ENCODE data around the gene PSMC4.

The PSMC4 gene

GRCh38 chr19:40013991-40014390, 43.0 kb downstream of the PSMC4 start:
- H3K27ac ChIP-seq (ENCODE audit: low read length) = no peak overlapping the region
- H3K36me3 ChIP-seq (replicated peaks; ENCODE audit: low read depth, low read length) = peaks cover 58% of the 10 kb centered on the region
- H3K9me3 ChIP-seq (ENCODE audit: insufficient read depth, low read length) = peaks cover 48% of the 10 kb centered on the region
- no peak overlapping the region for H2AFZ ChIP-seq (ENCODE audit: low read depth, low read length)
- no peak overlapping the region for H3K9ac ChIP-seq (ENCODE audit: low read length)
- no peaks in the 10 kb centered on the region for H4K20me1 ChIP-seq (ENCODE audit: insufficient read depth, low read length)
- no peak overlapping the region for H3K4me3 ChIP-seq (ENCODE audit: low read length)
- H3K79me2 ChIP-seq (ENCODE audit: low read length) = no peaks in the 10 kb centered on the region
- H3K27me3 ChIP-seq (ENCODE audit: low read depth, low read length) = no peaks in the 10 kb centered on the region
- no peak overlapping the region for H3K4me2 ChIP-seq (ENCODE audit: low read length)
- TF ChIP-seq EZH2phosphoT487 (IDR thresholded peaks at IDR 0.05; ENCODE audit: low read depth) = no peak
- TF ChIP-seq CTCF (IDR thresholded peaks at IDR 0.05; ENCODE audit: low read depth, low read length) = no peak
- no peaks in the 10 kb centered on the region for H3K4me1 ChIP-seq (ENCODE audit: low read length)

GRCh38 chr19:40023969-40024368, 53.0 kb downstream of the PSMC4 start:
- H4K20me1 ChIP-seq (ENCODE audit: insufficient read depth, low read length) = no peaks in the 10 kb centered on the region
- H3K9ac ChIP-seq (ENCODE audit: low read length) = no peak overlapping the region
- no peak overlapping the region for H3K4me3 ChIP-seq (ENCODE audit: low read length)
- H3K27ac ChIP-seq (ENCODE audit: low read length) = no peak overlapping the region
- H3K4me1 ChIP-seq (ENCODE audit: low read length) = no peaks in the 10 kb centered on the region
- no peaks in the 10 kb centered on the region for H3K27me3 ChIP-seq (ENCODE audit: low read depth, low read length)
- H3K36me3 ChIP-seq (replicated peaks; ENCODE audit: low read depth, low read length) = peaks cover 4% of the 10 kb centered on the region
- H2AFZ ChIP-seq (ENCODE audit: low read depth, low read length) = no peak overlapping the region
- TF ChIP-seq CTCF (IDR thresholded peaks at IDR 0.05; ENCODE audit: low read depth, low read length) = no peak
- no peak for TF ChIP-seq EZH2phosphoT487 (IDR thresholded peaks at IDR 0.05; ENCODE audit: low read depth)
- H3K79me2 ChIP-seq (ENCODE audit: low read length) = no peaks in the 10 kb centered on the region
- H3K9me3 ChIP-seq (ENCODE audit: insufficient read depth, low read length) = peaks cover 15% of the 10 kb centered on the region; the same call in 1 of the 2 replicates
- no peak overlapping the region for H3K4me2 ChIP-seq (ENCODE audit: low read length)

- H3K4me2 ChIP-seq (ENCODE audit: low read length) = no peak overlapping the region
- H3K9me3 ChIP-seq (ENCODE audit: insufficient read depth, low read length) = peaks cover 20% of the 10 kb centered on the region; the same call in 1 of the 2 replicates
Measured at GRCh38 chr19:40025938-40026596, 55.1 kb downstream of the PSMC4 start.

GRCh38 chr19:40026597-40026970, 55.6 kb downstream of the PSMC4 start:
- peaks cover 24% of the 10 kb centered on the region; the same call in 1 of the 2 replicates for H3K9me3 ChIP-seq (ENCODE audit: insufficient read depth, low read length)
- no peaks in the 10 kb centered on the region for H3K27me3 ChIP-seq (ENCODE audit: low read depth, low read length)
- no peak overlapping the region for H3K4me3 ChIP-seq (ENCODE audit: low read length)
- H2AFZ ChIP-seq (ENCODE audit: low read depth, low read length) = no peak overlapping the region
- no peaks in the 10 kb centered on the region for H4K20me1 ChIP-seq (ENCODE audit: insufficient read depth, low read length)
- H3K4me2 ChIP-seq (ENCODE audit: low read length) = no peak overlapping the region
- peaks cover 9% of the 10 kb centered on the region for H3K36me3 ChIP-seq (replicated peaks; ENCODE audit: low read depth, low read length)
- no peak overlapping the region for H3K27ac ChIP-seq (ENCODE audit: low read length)
- H3K79me2 ChIP-seq (ENCODE audit: low read length) = no peaks in the 10 kb centered on the region
- no peak for TF ChIP-seq EZH2phosphoT487 (IDR thresholded peaks at IDR 0.05; ENCODE audit: low read depth)
- TF ChIP-seq CTCF (IDR thresholded peaks at IDR 0.05; ENCODE audit: low read depth, low read length) = no peak
- H3K9ac ChIP-seq (ENCODE audit: low read length) = no peak overlapping the region
- no peaks in the 10 kb centered on the region for H3K4me1 ChIP-seq (ENCODE audit: low read length)

More at GRCh38 chr19:40025938-40026596, 55.1 kb downstream of the PSMC4 start:
- H2AFZ ChIP-seq (ENCODE audit: low read depth, low read length) = no peak overlapping the region
- H3K36me3 ChIP-seq (replicated peaks; ENCODE audit: low read depth, low read length) = peaks cover 9% of the 10 kb centered on the region
- H3K9ac ChIP-seq (ENCODE audit: low read length) = no peak overlapping the region
- no peak overlapping the region for H3K27ac ChIP-seq (ENCODE audit: low read length)
- no peaks in the 10 kb centered on the region for H3K4me1 ChIP-seq (ENCODE audit: low read length)
- no peaks in the 10 kb centered on the region for H4K20me1 ChIP-seq (ENCODE audit: insufficient read depth, low read length)
- H3K79me2 ChIP-seq (ENCODE audit: low read length) = no peaks in the 10 kb centered on the region
- no peak overlapping the region for H3K4me3 ChIP-seq (ENCODE audit: low read length)
- H3K27me3 ChIP-seq (ENCODE audit: low read depth, low read length) = no peaks in the 10 kb centered on the region
- TF ChIP-seq CTCF (IDR thresholded peaks at IDR 0.05; ENCODE audit: low read depth, low read length) (no peak), EZH2phosphoT487 (IDR thresholded peaks at IDR 0.05; ENCODE audit: low read depth) (no peak)
